Measurements from ENCODE around the gene DAD1. TPM values are rescaled to one million over a fixed set of nuclear protein-coding genes. Genes with fewer than 3 reads are reported as not detected.

Gene DAD1
- total and polyA plus RNA-seq, 2 of the 8 experiments (the other 6 are each of a cell fraction or from before 2014, with no cell fraction given) = 131 to 440 TPM

GRCh38 chr14:22542360-22542759 is 46.7 kb downstream of the DAD1 start (continued):
- TF ChIP-seq SIN3A (conservative IDR thresholded peaks at IDR 0.05 in 1 of 2, IDR thresholded peaks at IDR 0.05 in 1 of 2; ENCODE audit: low read depth in 1 of 2, low read length in 2 of 2) (no peak), TBP (IDR thresholded peaks at IDR 0.05; ENCODE audit: low read depth, low read length) (no peak), E2F6 (IDR thresholded peaks at IDR 0.05) (no peak), CEBPB (IDR thresholded peaks at IDR 0.05; ENCODE audit: low read depth, low read length) (no peak), CHD1 (IDR thresholded peaks at IDR 0.05; ENCODE audit: low read depth, low read length) (no peak)
